Neural crest cell (in vitro differentiated cells): ENCODE measurements around the gene ITSN2. TPM values are rescaled to one million over a fixed set of nuclear protein-coding genes. Genes with fewer than 3 reads are reported as not detected.

Source experiments
- DNase-seq: peaks from one replicate; pipeline ENCODE4 v3.0.0; 2021; ENCODE audit warnings: low read depth, mixed read lengths, low spot score
- H3K27ac Mint-ChIP-seq: one replicate; pipeline ENCODE4 v1.8.0; 2021; ENCODE audit warnings: mild to moderate bottlenecking, mixed read lengths; ENCODE audit not compliant: unreplicated experiment
- H3K27me3 Mint-ChIP-seq: 2 replicates; pipeline ENCODE4 v1.8.0; 2021; ENCODE audit warnings: low read depth, mild to moderate bottlenecking, mixed read lengths
- H3K36me3 Mint-ChIP-seq: 2 replicates; pipeline ENCODE4 v1.8.0; 2021; ENCODE audit warnings: low read depth, mild to moderate bottlenecking, mixed read lengths
- H3K4me1 Mint-ChIP-seq: 2 replicates; pipeline ENCODE4 v1.8.0; 2021; ENCODE audit warnings: mixed read lengths
- H3K4me3 Mint-ChIP-seq: one replicate; pipeline ENCODE4 v1.8.0; 2021; ENCODE audit warnings: mild to moderate bottlenecking, mixed read lengths
- H3K9me3 Mint-ChIP-seq: 2 replicates; pipeline ENCODE4 v1.8.0; 2021; ENCODE audit warnings: mixed read lengths
- total RNA-seq: library from RNA; stranded (reverse); gene quantifications from 2 replicates; pipeline ENCODE4 v1.2.1, GENCODE V29; 2021
- TF ChIP-seq, protein P1 (sequence below): fragments of 200-600 bp; sonication (generic); conservative IDR thresholded peaks from 2 replicates; pipeline ENCODE4 v1.5.0; 2021; ENCODE audit warnings: antibody characterized with exemption, mild to moderate bottlenecking

Gene ITSN2
- total RNA-seq, 1 donor from 2014 or later = 13.6 TPM

- Mint-ChIP-seq H3K9me3 (no peaks in the 10 kb centered on the region), H3K27ac (peak overlapping the region; percentile 39), H3K4me3 (no peak overlapping the region), H3K36me3 (peaks cover 2% of the 10 kb centered on the region), H3K4me1 (no peaks in the 10 kb centered on the region), H3K27me3 (no peaks in the 10 kb centered on the region)
- TF ChIP-seq, protein P1, sequence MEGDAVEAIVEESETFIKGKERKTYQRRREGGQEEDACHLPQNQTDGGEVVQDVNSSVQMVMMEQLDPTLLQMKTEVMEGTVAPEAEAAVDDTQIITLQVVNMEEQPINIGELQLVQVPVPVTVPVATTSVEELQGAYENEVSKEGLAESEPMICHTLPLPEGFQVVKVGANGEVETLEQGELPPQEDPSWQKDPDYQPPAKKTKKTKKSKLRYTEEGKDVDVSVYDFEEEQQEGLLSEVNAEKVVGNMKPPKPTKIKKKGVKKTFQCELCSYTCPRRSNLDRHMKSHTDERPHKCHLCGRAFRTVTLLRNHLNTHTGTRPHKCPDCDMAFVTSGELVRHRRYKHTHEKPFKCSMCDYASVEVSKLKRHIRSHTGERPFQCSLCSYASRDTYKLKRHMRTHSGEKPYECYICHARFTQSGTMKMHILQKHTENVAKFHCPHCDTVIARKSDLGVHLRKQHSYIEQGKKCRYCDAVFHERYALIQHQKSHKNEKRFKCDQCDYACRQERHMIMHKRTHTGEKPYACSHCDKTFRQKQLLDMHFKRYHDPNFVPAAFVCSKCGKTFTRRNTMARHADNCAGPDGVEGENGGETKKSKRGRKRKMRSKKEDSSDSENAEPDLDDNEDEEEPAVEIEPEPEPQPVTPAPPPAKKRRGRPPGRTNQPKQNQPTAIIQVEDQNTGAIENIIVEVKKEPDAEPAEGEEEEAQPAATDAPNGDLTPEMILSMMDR = no peak
- DNase-seq = no peak
These were observed 106.9 kb downstream of the ITSN2 start for GRCh38 chr2:24253303-24253919.

DNA sequence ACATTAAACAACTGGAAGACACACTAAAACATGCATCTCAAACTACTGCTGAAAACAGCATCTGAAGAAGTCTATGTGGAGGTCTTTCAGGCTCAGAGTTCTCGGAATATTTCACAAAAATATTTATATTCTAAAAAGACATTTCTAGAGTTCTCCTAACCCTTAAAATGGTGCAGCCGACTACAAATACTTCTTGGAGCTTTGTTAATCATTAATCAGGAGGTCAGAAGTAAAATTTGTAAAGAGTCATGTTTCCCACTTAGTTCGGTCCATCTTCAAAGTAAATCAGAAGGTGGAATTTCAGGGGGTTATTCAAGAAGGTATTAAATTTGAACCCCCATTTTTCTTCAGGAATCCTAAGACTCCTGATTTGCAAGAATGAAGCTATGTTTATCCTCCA, 112.7 kb downstream of the ITSN2 start:
- Mint-ChIP-seq H3K36me3 (no peaks in the 10 kb centered on the region), H3K27me3 (no peaks in the 10 kb centered on the region), H3K4me1 (no peaks in the 10 kb centered on the region), H3K9me3 (no peaks in the 10 kb centered on the region), H3K27ac (no peak overlapping the region), H3K4me3 (no peak overlapping the region)
- TF ChIP-seq, protein P1 = no peak
- DNase-seq = no peak

- TF ChIP-seq, protein P1 = no peak
- no peak overlapping the region for H3K4me3 Mint-ChIP-seq
- no peak overlapping the region for H3K27ac Mint-ChIP-seq
- H3K27me3 Mint-ChIP-seq = no peaks in the 10 kb centered on the region
- no peaks in the 10 kb centered on the region for H3K36me3 Mint-ChIP-seq
- DNase-seq = no peak
- no peaks in the 10 kb centered on the region for H3K9me3 Mint-ChIP-seq
- no peaks in the 10 kb centered on the region for H3K4me1 Mint-ChIP-seq
These were observed 113.2 kb downstream of the ITSN2 start for GRCh38 chr2:24247164-24247563.

GRCh38 chr2:24245986-24246776, 114.2 kb downstream of the ITSN2 start:
- H3K4me1 Mint-ChIP-seq = no peaks in the 10 kb centered on the region
- no peak overlapping the region for H3K27ac Mint-ChIP-seq
- H3K27me3 Mint-ChIP-seq = no peaks in the 10 kb centered on the region
- TF ChIP-seq, protein P1 = no peak
- no peak for DNase-seq
- H3K36me3 Mint-ChIP-seq = no peaks in the 10 kb centered on the region
- no peak overlapping the region for H3K4me3 Mint-ChIP-seq
- no peaks in the 10 kb centered on the region for H3K9me3 Mint-ChIP-seq

DNA sequence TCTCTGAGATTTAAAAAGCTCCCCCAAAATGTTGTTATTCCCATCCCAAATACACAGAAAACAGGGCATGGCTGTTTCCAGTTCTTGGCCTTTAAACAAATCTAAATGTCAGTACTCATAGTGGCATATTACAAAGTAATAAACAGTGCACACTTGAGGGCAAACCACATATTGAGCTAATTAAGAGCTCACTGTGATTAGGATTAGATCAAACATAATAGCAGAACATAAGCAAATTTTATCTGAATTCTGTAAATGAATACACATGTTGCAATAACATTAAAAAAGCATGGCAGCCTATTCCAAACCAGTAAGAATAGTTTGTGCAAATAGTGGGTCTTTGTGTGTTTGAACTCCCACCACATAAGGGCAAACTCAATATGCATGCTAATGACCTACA, 118.8 kb downstream of the ITSN2 start:
- Mint-ChIP-seq H3K27me3 (no peaks in the 10 kb centered on the region), H3K4me3 (no peak overlapping the region), H3K36me3 (peaks cover 7% of the 10 kb centered on the region), H3K9me3 (no peaks in the 10 kb centered on the region), H3K4me1 (no peaks in the 10 kb centered on the region), H3K27ac (no peak overlapping the region)
- TF ChIP-seq, protein P1 = no peak
- no peak for DNase-seq
